Gastroesophageal sphincter (tissue), 4 donors: ENCODE data around the gene NHS. TPM values are rescaled to one million over a fixed set of nuclear protein-coding genes. Genes with fewer than 3 reads are reported as not detected.

ENCODE experiments used
- ATAC-seq: fragments of 150-250 bp; one replicate; pipeline ENCODE4 v1.9.1; 2016; ENCODE audit warnings: mild to moderate bottlenecking, moderate library complexity
- H3K27ac ChIP-seq, 4 donors: fragments of 200-600 bp; sonication (generic) in 3 of 4; 1 replicate in 3 of 4; 2 replicates in 1 of 4; pipeline ENCODE4 v1.5.1; 2016 to 2019
- H3K27me3 ChIP-seq: fragments of 200-600 bp; sonication (generic); one replicate; pipeline ENCODE4 v1.5.1; 2019
- H3K36me3 ChIP-seq, 2 donors: fragments of 200-600 bp; sonication (generic); one replicate each; pipeline ENCODE4 v1.5.1; 2019; ENCODE audit warnings: control low read depth in 1 of 2
- H3K4me1 ChIP-seq, 3 donors: fragments of 200-600 bp; sonication (generic); 1 replicate in 2 of 3; 2 replicates in 1 of 3; pipeline ENCODE4 v1.5.1; 2016 to 2019; ENCODE audit warnings: control low read depth in 2 of 3
- H3K4me3 ChIP-seq, 2 donors: fragments of 200-600 bp; sonication (generic); one replicate each; pipeline ENCODE4 v1.5.1; 2019; ENCODE audit warnings: mild to moderate bottlenecking in 1 of 2, moderate library complexity in 1 of 2
- H3K9me3 ChIP-seq, 3 donors: fragments of 200-600 bp; sonication (generic); one replicate each; pipeline ENCODE4 v1.5.1; 2017 to 2019; ENCODE audit warnings: control low read depth in 2 of 3
- CTCF ChIP-seq, 4 experiments: fragments of 200-600 bp in 2 of 4; fragments of 450-650 bp in 2 of 4; sonication (generic) in 1 of 4; IDR thresholded peaks; one replicate each; pipeline ENCODE4 v1.5.1; 2017 to 2019; ENCODE audit warnings: antibody characterized with exemption in 4 of 4, mild to moderate bottlenecking in 2 of 4, moderate library complexity in 2 of 4
- EP300 ChIP-seq: sonication (generic); formaldehyde crosslinking; IDR thresholded peaks from one replicate; pipeline ENCODE4 v1.6.1; 2017; ENCODE audit warnings: antibody characterized with exemption, mild to moderate bottlenecking
- POLR2A ChIP-seq, 2 donors: fragments of 450-650 bp; IDR thresholded peaks; one replicate each; pipeline ENCODE4 v1.6.1; 2017; ENCODE audit warnings: antibody characterized with exemption in 2 of 2, mild to moderate bottlenecking in 2 of 2, moderate library complexity in 1 of 2
- POLR2AphosphoS5 ChIP-seq: sonication (generic); formaldehyde crosslinking; IDR thresholded peaks from one replicate; pipeline ENCODE4 v1.6.1; 2017; ENCODE audit warnings: antibody characterized with exemption
- WGBS, 2 donors: methylation state at CpG; one replicate each; pipeline ENCODE4 v1.1.5; 2018; ENCODE audit warnings: low coverage in 1 of 2; 5-methylcytosine and 5-hydroxymethylcytosine counted together
- total RNA-seq, 4 donors: library from RNA; depleted of rRNA; stranded (reverse); fragments of >200 nt; gene quantifications; one replicate each; pipeline ENCODE4 v1.1.0, GENCODE V29; 2016

NHS gene
- total RNA-seq, 4 donors from 2014 or later: 4.7 to 12.3 (median 6.6) TPM

GRCh38 chrX:17459661-17460060, 84.7 kb downstream of the NHS start:
- Histone ChIP-seq H3K36me3 (no peaks in the 10 kb centered on the region), H3K27ac (no peak overlapping the region), H3K4me1 (peaks cover 0 to 12% (median 0%) of the 10 kb centered on the region in 3 donors), H3K4me3 (no peak overlapping the region), H3K27me3 (no peaks in the 10 kb centered on the region), H3K9me3 (no peaks in the 10 kb centered on the region)
- WGBS, 2 donors: 50% methylated on average over 1 of the region's 1 CpG; no CpG with 5 or more reads in 1 of the 2 donors
- no peak for ATAC-seq
- TF ChIP-seq CTCF (IDR thresholded peaks at IDR 0.05): no peak

- Histone ChIP-seq H3K36me3 (no peaks in the 10 kb centered on the region), H3K27ac (no peak overlapping the region), H3K4me1 (peaks cover 0 to 12% (median 0%) of the 10 kb centered on the region in 3 donors), H3K4me3 (no peak overlapping the region), H3K9me3 (no peaks in the 10 kb centered on the region), H3K27me3 (no peaks in the 10 kb centered on the region)
- no peak for TF ChIP-seq CTCF (IDR thresholded peaks at IDR 0.05)
- TF ChIP-seq POLR2A (IDR thresholded peaks at IDR 0.05): no peak
- no peak for TF ChIP-seq POLR2AphosphoS5
- no peak for TF ChIP-seq EP300
- 90 to 100% methylated on average over 1 of the region's 1 CpG for WGBS, 2 donors
- ATAC-seq: no peak
Measured at GRCh38 chrX:17462881-17463280, 87.9 kb downstream of the NHS start.

DNA sequence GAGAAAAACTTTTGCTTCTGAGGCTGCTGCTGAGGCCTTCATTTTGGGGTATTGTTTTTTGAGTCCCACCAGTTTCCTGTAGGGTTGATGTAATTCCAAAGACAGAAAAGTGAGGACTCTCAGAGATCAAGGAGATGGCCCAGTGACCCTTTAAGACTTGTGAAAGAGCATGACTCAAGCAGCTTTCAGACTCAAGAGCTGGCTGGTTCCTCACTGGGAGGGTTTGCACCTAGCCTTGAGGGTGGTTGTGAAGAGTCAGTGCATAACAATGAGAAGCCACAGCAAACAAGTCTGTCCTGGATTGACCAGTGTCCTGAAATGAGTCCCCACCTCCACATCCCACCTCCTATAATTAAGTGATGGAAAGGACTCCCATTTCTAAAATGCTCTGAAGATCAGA, 89.2 kb downstream of the NHS start:
- H3K4me1 ChIP-seq: peaks cover 0 to 6% (median 0%) of the 10 kb centered on the region in 3 donors
- no peak for ATAC-seq
- no peak overlapping the region for H3K4me3 ChIP-seq
- TF ChIP-seq EP300 (no peak), CTCF (IDR thresholded peaks at IDR 0.05) (no peak), POLR2A (IDR thresholded peaks at IDR 0.05) (no peak), POLR2AphosphoS5 (no peak)
- no peaks in the 10 kb centered on the region for H3K27me3 ChIP-seq
- no peaks in the 10 kb centered on the region for H3K36me3 ChIP-seq
- no peak overlapping the region for H3K27ac ChIP-seq
- H3K9me3 ChIP-seq: no peaks in the 10 kb centered on the region

- H3K9me3 ChIP-seq: no peaks in the 10 kb centered on the region
- H3K4me1 ChIP-seq: no peaks in the 10 kb centered on the region
- no peak for TF ChIP-seq POLR2A (IDR thresholded peaks at IDR 0.05)
- no peak for TF ChIP-seq EP300
- no peak for TF ChIP-seq CTCF (IDR thresholded peaks at IDR 0.05)
- no peak for TF ChIP-seq POLR2AphosphoS5
- WGBS, 2 donors: 50 to 94% methylated on average over 1 to 2 of the region's 2 CpGs
- H3K27me3 ChIP-seq: no peaks in the 10 kb centered on the region
- no peaks in the 10 kb centered on the region for H3K36me3 ChIP-seq
- no peak overlapping the region for H3K27ac ChIP-seq
- no peak overlapping the region for H3K4me3 ChIP-seq
- ATAC-seq: no peak
Measured at GRCh38 chrX:17465201-17465600, 90.2 kb downstream of the NHS start.

DNA sequence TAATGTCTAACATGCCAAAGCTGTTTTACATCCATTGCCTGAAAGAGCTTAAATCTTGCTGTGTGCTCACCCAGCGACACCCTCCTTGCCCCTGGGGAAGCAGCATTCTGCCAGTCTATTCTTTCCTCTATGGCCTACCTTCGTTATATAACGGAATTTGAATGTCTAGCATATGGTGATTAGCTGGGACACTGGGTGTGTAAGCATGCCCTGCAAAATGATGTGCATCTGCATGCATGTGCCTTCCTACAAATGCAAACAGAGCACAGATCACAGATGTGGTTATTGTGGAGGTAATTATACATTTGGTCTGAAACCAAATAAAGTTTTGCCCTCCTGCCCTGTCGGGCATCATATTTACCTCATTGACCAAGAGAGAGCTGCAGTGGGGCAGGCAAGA, 90.8 kb downstream of the NHS start:
- Histone ChIP-seq H3K4me1 (no peaks in the 10 kb centered on the region), H3K36me3 (no peaks in the 10 kb centered on the region), H3K9me3 (no peaks in the 10 kb centered on the region), H3K27ac (no peak overlapping the region), H3K27me3 (no peaks in the 10 kb centered on the region), H3K4me3 (no peak overlapping the region)
- ATAC-seq: no peak
- 63 to 95% methylated on average over 3 to 4 of the region's 4 CpGs for WGBS, 2 donors
- TF ChIP-seq POLR2A (IDR thresholded peaks at IDR 0.05): no peak
- TF ChIP-seq POLR2AphosphoS5: no peak
- no peak for TF ChIP-seq EP300
- no peak for TF ChIP-seq CTCF (IDR thresholded peaks at IDR 0.05)
